8988T (cell line): ENCODE results near the gene PCDHB6.
A peak's percentile ranks its signal among the peaks of the same experiment; 100 is the strongest.
"Not testable (repeated sequence)": the region's sequence is repeated elsewhere in the genome, so short reads cannot be mapped to it uniquely, and the experiment has no call there.

Experiments
- DNase-seq: peaks from one replicate; pipeline ENCODE4 v3.0.0; 2011

Gene PCDHB6

DNA sequence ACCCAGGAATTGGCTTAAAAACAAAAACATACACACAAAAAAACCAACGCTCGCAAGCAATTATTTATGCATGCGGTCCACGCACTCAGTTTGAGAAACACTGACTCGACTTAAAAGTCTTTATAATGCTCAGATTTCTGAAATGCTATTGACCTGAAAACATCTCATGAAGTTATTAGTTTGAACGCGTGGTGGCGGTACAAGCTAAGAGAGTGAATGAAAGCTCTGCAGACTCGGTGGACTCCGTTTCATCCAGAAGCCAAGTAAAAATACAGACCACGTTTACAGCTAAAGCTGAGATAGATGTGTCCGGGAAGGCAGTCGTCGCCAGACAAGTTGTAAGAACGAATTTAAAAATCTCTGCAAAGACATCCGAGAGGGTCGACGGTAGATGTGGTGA lies at the start of gene PCDHB6:
Gene PCDHB6, plus strand, starts transcription at position 246 of the 400 bp plus-strand sequence. CDS start 201 bp downstream, outside the sequence.
- DNase-seq: peak; percentile 59

DNA sequence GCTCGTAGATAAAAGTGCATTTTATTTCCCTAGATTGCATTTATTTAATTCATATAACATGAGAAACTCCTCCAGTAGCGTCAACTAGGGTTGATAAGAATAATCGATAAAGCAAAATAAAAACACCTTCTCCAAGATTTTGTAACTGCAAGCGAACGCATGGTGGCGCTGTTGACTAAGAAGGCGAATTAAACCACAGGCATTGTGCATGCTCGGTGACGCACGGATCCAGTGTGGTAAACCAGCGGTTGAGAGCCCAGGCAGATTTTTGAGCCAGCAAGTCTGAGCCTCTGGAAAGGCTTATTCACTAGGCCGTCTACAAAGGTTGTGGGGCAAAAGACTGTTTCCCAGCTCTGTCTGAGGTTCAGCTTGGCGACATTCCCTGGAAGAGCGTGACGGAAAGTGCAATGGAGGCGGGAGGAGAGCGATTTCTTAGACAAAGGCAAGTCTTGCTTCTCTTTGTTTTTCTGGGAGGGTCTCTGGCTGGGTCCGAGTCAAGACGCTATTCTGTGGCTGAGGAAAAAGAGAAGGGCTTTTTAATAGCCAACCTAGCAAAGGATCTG lies 49.5 kb upstream of the PCDHB6 start, which contains the start of gene PCDHB3:
Gene PCDHB3, plus strand, starts transcription at position 231 of the 563 bp plus-strand sequence. Its CDS starts 177 bp downstream, at position 408.
- DNase-seq: peak; percentile 55

DNA sequence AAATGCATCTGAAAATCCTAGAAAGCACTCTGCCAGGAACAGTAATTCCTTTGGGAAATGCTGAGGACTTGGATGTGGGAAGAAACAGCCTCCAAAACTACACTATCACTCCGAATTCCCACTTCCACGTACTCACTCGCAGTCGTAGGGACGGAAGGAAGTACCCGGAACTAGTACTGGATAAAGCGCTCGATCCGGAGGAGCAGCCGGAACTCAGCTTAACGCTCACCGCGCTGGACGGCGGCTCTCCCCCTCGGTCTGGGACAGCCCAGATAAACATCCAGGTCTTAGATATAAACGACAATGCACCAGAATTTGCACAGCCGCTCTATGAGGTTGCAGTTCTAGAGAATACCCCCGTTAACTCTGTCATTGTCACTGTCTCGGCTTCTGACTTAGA lies 48.8 kb upstream of the PCDHB6 start:
- no peak for DNase-seq

DNA sequence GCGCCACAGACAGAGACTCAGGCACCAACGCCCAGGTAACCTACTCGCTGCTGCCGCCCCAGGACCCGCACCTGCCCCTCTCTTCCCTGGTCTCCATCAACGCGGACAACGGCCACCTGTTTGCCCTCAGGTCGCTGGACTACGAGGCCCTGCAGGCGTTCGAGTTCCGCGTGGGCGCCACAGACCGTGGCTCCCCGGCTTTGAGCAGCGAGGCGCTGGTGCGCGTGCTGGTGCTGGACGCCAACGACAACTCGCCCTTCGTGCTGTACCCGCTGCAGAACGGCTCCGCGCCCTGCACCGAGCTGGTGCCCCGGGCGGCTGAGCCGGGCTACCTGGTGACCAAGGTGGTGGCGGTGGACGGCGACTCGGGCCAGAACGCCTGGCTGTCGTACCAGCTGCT lies 47.8 kb upstream of the PCDHB6 start:
- not testable (repeated sequence) for DNase-seq

DNA sequence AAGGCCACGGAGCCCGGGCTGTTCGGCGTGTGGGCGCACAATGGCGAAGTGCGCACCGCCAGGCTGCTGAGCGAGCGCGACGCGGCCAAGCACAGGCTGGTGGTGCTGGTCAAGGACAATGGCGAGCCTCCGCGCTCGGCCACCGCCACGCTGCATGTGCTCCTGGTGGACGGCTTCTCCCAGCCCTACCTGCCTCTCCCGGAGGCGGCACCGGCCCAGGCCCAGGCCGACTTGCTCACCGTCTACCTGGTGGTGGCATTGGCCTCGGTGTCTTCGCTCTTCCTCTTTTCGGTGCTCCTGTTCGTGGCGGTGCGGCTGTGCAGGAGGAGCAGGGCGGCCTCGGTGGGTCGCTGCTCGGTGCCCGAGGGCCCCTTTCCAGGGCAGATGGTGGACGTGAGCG lies 47.4 kb upstream of the PCDHB6 start:
- not testable (repeated sequence) for DNase-seq

DNA sequence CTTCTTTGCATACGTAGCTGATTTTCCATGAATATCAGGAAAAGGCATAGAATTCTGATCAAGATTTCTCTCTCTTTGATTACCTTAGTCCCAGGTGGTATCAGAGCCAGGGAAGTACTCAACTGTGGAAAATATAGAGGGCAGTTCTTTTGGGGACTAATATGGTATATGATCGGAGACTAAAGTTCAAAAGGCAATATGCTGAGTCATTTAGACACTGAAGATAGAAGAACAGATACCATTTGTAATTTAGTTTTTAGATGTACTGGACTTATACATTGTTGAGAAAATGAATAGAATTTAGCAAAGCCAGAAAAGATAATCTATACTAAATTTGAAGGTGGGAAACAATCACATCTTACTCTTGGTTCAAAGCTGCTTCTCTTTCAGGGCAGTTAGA lies 44.5 kb upstream of the PCDHB6 start:
- DNase-seq: no peak

DNA sequence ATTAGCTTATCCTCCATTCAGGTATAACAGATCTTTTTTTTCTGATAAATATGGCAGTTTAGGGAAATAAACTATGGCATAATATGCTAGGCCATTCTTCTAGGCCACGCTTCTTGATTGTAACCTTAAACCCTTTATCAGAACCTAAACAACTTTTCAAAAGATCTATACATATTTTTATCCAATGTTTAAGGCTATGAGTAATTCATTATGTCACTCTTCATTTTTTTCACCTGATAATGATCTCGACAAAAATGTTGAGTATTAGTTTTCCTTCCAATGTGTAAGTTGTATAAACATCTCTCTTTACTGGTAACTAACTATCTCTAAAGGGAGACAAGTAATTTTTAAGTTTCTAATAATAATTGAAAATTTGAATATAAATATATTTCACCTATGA lies 30.6 kb upstream of the PCDHB6 start:
- DNase-seq: no peak

DNA sequence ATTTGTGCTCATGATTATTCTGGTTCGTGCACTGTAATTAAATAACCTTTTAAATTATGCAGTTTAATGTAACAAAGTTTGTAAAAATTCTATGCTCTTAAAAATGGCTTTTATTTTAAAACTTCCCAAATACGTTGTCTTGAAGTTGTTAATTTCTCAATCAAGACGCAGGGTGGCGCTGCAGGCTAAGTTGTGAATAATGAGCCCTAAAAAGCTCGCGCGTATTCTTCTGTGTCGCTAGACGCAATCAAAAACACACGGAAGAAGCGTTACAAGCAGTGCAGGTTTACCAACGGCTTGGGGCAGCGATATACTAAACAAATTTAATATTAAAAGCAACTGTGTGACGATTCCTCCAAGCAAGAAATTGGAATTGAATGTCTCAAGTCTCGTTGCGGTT lies 28.3 kb upstream of the PCDHB6 start, which contains the start of gene PCDHB4:
Gene PCDHB4, plus strand, starts transcription at position 256 of the 400 bp plus-strand sequence. CDS start 181 bp downstream, outside the sequence.
- DNase-seq: no peak

DNA sequence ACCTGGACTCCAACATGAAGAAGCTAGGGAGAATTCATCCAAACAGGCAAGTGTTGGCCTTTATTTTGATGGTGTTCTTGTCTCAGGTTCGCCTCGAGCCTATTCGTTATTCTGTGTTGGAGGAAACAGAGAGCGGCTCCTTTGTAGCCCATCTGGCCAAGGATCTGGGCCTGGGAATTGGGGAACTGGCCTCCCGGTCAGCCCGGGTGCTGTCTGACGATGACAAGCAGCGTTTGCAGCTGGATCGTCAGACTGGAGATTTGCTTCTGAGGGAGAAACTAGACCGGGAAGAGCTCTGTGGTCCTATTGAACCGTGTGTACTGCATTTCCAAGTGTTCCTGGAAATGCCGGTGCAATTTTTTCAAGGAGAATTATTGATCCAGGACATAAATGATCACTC lies 27.9 kb upstream of the PCDHB6 start:
- DNase-seq: no peak

DNA sequence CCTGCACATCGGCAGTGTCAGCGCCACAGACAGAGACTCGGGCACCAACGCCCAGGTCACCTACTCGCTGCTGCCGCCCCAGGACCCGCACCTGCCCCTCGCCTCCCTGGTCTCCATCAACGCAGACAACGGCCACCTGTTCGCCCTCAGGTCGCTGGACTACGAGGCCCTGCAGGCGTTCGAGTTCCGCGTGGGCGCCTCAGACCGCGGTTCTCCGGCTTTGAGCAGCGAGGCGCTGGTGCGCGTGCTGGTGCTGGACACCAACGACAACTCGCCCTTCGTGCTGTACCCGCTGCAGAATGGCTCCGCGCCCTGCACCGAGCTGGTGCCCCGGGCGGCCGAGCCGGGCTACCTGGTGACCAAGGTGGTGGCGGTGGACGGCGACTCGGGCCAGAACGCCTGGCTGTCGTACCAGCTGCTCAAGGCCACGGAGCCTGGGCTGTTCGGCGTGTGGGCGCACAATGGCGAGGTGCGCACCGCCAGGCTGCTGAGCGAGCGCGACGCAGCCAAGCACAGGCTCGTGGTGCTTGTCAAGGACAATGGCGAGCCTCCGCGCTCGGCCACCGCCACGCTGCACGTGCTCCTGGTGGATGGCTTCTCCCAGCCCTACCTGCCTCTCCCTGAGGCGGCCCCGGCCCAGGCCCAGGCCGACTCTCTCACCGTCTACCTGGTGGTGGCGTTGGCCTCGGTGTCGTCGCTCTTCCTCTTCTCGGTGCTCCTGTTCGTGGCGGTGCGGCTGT lies 26.3 kb upstream of the PCDHB6 start:
- DNase-seq: not testable (repeated sequence)

DNA sequence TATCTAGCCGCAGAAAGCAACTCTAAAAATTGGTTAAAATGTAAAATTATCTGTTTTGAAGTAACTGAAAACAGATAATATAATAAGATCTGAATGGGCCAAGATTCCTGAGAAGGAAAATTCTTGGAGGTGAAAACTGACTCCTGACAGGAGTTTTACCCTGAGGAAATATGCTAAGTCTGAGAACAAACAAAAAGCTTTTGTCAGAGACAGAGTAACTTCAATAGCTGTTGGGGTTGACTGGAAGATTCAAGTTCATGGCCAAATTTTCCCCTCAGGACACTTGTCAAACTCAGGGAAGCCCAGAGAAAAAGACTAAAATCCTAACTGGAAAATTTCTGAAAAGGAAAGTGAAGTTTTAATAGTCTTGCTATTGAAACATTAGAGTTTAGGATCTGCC lies 22.6 kb upstream of the PCDHB6 start:
- DNase-seq: no peak

DNA sequence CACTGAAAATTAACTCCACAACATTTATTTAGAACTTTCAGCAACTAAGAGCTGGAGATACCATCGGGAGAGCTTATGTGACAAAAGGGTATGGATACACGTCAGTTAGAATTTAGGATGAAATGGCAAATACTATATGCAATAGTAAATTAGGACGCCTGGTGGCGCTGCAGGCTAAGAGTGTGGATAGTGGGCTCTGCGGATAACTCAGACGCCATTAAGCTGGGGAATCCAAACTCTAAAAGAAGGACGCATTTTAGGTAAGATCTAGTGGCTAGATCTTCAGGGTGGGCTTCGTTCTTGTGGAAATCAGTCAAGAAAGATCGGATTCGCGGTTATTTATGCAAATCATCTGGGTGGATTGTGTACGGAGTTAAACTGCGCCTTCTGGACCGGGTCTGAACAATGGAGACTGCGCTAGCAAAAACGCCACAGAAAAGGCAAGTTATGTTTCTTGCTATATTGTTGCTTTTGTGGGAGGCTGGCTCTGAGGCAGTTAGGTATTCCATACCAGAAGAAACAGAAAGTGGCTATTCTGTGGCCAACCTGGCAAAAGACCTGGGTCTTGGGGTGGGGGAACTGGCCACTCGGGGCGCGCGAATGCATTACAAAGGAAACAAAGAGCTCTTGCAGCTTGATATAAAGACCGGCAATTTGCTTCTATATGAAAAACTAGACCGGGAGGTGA lies 14.7 kb upstream of the PCDHB6 start, which contains the start of gene PCDHB5:
Gene PCDHB5, plus strand, starts transcription at position 177 of the 688 bp plus-strand sequence. Its CDS starts 229 bp downstream, at position 406.
- DNase-seq: no peak

DNA sequence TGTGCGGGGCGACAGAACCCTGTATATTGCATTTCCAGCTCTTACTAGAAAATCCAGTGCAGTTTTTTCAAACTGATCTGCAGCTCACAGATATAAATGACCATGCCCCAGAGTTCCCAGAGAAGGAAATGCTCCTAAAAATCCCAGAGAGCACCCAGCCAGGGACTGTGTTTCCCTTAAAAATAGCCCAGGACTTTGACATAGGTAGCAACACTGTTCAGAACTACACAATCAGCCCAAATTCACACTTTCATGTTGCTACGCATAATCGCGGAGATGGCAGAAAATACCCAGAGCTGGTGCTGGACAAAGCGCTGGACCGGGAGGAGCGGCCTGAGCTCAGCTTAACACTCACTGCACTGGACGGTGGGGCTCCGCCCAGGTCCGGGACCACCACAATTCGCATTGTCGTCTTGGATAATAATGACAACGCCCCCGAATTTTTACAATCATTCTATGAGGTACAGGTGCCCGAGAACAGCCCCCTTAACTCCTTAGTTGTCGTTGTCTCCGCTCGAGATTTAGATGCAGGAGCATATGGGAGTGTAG lies 14.1 kb upstream of the PCDHB6 start:
- DNase-seq: no peak

DNA sequence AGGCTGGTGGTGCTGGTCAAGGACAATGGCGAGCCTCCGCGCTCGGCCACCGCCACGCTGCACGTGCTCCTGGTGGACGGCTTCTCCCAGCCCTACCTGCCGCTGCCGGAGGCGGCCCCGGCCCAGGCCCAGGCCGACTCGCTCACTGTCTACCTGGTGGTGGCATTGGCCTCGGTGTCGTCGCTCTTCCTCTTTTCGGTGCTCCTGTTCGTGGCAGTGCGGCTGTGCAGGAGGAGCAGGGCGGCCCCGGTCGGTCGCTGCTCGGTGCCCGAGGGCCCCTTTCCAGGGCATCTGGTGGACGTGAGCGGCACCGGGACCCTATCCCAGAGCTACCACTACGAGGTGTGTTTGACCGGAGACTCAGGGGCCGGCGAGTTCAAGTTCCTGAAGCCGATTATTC lies 12.5 kb upstream of the PCDHB6 start:
- not testable (repeated sequence) for DNase-seq

DNA sequence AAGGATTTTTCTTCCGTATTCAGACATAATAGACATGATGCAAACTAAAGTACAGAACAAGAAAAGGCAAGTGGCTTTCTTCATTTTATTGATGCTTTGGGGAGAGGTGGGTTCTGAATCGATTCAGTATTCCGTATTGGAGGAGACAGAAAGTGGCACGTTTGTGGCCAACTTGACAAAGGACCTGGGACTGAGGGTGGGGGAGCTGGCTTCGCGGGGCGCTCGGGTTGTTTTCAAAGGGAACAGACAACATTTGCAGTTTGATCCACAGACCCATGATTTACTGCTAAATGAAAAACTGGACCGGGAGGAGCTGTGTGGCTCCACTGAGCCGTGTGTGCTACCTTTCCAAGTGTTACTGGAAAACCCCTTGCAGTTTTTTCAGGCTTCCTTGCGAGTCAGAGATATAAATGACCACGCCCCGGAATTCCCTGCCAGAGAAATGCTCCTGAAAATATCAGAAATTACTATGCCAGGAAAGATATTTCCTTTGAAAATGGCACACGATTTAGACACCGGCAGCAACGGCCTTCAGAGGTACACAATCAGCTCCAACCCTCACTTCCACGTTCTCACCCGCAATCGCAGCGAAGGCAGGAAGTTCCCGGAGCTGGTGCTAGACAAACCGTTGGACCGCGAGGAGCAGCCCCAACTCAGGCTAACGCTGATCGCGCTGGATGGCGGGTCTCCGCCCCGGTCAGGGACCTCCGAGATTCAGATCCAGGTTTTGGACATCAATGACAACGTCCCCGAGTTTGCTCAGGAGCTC lies 551 bp downstream of the PCDHB6 start:
- no peak for DNase-seq

DNA sequence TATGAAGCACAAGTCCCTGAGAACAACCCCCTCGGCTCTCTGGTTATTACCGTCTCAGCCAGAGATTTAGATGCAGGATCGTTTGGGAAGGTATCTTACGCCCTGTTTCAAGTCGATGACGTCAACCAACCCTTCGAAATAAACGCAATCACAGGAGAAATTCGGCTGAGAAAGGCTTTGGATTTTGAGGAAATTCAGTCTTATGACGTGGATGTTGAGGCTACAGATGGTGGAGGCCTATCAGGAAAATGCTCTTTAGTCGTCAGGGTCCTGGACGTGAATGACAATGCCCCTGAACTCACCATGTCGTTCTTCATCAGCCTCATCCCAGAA lies 1.1 kb downstream of the PCDHB6 start:
- DNase-seq: no peak

DNA sequence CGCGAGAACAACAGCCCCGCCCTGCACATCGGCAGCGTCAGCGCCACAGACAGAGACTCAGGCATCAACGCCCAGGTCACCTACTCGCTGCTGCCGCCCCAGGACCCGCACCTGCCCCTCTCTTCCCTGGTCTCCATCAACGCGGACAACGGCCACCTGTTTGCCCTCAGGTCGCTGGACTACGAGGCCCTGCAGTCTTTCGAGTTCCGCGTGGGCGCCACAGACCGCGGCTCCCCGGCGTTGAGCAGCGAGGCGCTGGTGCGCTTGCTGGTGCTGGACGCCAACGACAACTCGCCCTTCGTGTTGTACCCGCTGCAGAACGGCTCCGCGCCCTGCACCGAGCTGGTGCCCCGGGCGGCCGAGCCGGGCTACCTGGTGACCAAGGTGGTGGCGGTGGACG lies 1.8 kb downstream of the PCDHB6 start:
- not testable (repeated sequence) for DNase-seq

DNA sequence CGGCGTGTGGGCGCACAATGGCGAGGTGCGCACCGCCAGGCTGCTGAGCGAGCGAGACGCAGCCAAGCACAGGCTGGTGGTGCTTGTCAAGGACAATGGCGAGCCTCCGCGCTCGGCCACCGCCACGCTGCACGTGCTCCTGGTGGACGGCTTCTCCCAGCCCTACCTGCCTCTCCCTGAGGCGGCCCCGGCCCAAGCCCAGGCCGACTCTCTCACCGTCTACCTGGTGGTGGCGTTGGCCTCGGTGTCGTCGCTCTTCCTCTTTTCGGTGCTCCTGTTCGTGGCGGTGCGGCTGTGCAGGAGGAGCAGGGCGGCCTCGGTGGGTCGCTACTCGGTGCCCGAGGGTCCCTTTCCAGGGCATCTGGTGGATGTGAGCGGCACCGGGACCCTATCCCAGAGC lies 2.2 kb downstream of the PCDHB6 start:
- not testable (repeated sequence) for DNase-seq

DNA sequence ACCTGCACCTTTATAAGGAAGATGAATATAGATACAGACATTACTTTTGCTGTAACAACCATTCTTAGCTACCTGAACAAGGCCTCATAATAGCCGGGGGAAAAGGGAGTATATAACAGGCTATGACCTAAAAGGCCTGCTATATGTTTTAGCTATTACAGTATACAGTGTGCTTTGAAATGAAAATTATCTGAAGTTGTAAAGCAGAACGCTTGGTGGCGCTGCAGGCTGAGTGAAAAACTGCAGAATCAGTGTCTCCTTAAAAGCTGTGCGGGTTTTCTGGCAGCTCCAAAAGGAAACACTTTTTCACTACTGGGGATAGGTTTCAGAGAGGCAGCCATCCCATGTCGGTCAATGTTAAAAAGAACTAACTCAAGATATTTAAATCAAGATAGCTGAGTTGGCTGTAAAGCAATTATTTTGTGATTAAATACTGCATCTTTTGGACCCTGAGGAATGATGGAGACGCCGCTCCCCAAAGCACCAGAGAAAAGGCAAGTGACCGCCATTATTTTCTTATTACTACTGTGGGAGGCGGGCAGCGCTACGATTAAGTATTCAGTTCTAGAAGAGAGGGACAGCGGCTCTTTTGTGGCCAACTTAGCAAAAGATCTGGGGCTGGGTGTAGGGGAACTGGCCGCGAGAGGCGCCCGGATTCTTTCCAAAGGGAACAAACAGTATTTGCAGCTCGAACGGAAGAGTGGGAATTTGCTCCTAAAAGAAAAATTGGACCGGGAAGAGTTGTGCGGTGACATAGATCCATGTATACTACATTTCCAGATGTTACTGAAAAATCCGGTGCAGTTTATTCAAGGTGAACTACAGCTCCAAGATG lies 5.9 kb downstream of the PCDHB6 start:
- DNase-seq: peak; percentile 53

DNA sequence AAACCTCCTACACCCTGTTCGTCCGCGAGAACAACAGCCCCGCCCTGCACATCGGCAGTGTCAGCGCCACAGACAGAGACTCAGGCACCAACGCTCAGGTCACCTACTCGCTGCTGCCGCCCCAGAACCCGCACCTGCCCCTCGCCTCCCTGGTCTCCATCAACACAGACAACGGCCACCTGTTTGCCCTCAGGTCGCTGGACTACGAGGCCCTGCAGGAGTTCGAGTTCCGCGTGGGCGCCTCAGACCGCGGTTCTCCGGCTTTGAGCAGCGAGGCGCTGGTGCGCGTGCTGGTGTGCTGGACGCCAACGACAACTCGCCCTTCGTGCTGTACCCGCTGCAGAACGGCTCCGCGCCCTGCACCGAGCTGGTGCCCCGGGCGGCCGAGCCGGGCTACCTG lies 7.5 kb downstream of the PCDHB6 start:
- not testable (repeated sequence) for DNase-seq

DNA sequence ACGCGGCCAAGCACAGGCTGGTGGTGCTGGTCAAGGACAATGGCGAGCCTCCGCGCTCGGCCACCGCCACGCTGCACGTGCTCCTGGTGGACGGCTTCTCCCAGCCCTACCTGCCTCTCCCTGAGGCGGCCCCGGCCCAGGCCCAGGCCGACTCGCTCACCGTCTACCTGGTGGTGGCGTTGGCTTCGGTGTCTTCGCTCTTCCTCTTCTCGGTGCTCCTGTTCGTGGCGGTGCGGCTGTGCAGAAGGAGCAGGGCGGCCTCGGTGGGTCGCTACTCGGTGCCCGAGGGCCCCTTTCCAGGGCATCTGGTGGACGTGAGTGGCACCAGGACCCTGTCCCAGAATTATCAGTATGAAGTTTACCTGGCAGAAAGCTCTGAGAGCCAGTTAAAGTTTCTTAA lies 8.0 kb downstream of the PCDHB6 start:
- DNase-seq: not testable (repeated sequence)
